ENCODE data around the gene CLCA2.

The CLCA2 gene

DNA sequence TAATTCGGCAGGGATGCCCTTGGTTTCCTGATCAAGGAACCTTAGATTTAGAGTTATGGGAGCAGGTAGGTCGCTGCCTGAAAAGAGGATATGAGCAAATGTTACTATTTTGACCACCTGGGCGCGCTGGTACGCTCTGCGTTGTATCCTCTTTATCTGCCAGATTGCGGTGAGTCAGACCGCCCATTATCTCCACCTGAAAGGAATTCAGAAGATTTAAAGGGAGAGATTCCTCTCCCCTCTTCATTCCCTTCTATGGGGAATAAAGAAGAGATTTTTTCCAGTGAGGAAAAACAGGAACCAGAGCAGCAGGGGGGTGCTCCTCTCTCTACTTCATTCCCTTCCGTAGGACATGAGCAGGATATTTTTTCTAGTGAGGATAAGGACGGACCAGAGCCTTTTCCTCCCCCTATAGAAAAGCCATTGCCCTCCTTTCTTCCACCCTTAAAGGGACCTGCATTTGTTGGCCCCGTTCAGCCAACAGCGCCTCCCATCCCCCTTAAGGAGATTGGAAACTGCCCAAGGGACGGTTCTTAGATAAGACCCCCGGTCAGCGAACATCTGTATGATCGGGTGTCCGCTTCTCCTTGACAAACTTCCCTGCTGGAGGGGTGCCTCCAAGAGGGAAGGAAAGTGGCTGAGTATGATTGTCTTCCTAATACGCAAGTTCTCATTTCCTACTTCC, 78.9 kb downstream of the CLCA2 start:
- H3K36me3 Mint-ChIP-seq, result no peaks in the 10 kb centered on the region
- H3K27ac Mint-ChIP-seq, result no peak overlapping the region
- ATAC-seq (ENCODE audit: low read depth) (peak; percentile 55), DNase-seq (ENCODE audit: low spot score in 2 of 2) (no peak)
- peaks cover 10% of the 10 kb centered on the region for H3K4me1 Mint-ChIP-seq
- peaks cover 12% of the 10 kb centered on the region for H3K27me3 Mint-ChIP-seq
- peak overlapping the region; percentile 74 for H3K4me3 Mint-ChIP-seq
- H3K9me3 Mint-ChIP-seq, result no peaks in the 10 kb centered on the region

GRCh38 chr1:86503406-86504136, 79.6 kb downstream of the CLCA2 start:
- Mint-ChIP-seq H3K4me1 (peaks cover 9% of the 10 kb centered on the region), H3K9me3 (no peaks in the 10 kb centered on the region), H3K27me3 (peaks cover 11% of the 10 kb centered on the region), H3K27ac (no peak overlapping the region), H3K4me3 (no peak overlapping the region), H3K36me3 (no peaks in the 10 kb centered on the region)
- DNase-seq (ENCODE audit: low spot score in 2 of 2) (no peak), ATAC-seq (ENCODE audit: low read depth) (no peak)

GRCh38 chr1:86504137-86504479, 80.1 kb downstream of the CLCA2 start:
- no peaks in the 10 kb centered on the region for H3K9me3 Mint-ChIP-seq
- DNase-seq (ENCODE audit: low spot score in 2 of 2), result no peak
- H3K4me3 Mint-ChIP-seq, result no peak overlapping the region
- H3K36me3 Mint-ChIP-seq, result no peaks in the 10 kb centered on the region
- H3K27ac Mint-ChIP-seq, result no peak overlapping the region
- H3K27me3 Mint-ChIP-seq, result peaks cover 13% of the 10 kb centered on the region
- peaks cover 9% of the 10 kb centered on the region for H3K4me1 Mint-ChIP-seq
- ATAC-seq (ENCODE audit: low read depth), result no peak

DNA sequence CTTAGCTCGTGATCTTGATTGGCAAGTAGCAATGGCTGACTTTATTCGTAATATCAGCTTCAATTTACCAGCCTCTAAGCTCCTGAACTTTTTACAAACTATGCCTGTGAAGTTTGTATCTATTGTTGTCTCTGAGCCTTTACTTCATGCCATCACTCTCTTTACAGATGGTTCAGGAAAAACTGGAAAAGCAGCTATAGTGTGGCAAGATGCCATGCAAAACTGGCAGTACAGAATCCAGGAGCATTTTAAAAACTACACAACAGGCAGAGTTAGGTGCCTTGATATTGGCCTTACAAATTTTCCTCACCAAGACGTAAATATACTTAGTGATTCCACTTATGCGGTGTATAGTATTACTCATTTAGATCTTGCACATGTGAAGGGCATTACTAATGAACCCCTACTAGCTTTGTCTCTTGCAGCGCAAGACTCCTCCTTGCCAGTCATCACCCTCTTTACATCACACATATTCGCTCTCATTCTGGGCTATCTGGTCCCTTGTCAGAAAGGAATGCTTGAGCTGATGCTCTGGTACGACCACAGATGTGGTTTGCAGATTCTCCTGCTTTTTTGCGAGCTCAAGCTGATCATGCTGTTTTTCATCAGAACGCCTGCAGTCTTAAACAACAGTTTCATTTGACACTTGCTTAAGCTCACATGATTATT, 81.1 kb downstream of the CLCA2 start:
- H3K9me3 Mint-ChIP-seq, result no peaks in the 10 kb centered on the region

DNA sequence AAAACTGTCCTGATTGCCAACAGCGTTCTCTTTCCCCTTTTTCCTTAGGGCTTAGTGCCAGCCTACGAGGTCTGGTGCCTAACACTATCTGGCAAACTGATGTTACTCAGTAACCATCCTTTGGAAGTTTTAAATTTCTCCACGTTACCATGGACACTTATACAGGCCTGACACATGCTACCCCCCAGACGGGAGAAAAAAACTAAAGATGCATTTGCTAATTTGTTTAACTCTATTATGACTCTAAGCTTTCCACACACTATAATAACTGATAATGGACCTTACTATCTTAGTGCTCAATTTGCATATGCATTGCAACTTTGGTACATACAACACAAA, 81.6 kb downstream of the CLCA2 start:
- no peaks in the 10 kb centered on the region for H3K36me3 Mint-ChIP-seq
- H3K4me3 Mint-ChIP-seq, result no peak overlapping the region
- DNase-seq (ENCODE audit: low spot score in 2 of 2), result no peak
- H3K27me3 Mint-ChIP-seq, result peaks cover 17% of the 10 kb centered on the region
- no peak overlapping the region for H3K27ac Mint-ChIP-seq
- no peak for ATAC-seq (ENCODE audit: low read depth)
- peaks cover 9% of the 10 kb centered on the region for H3K4me1 Mint-ChIP-seq
- no peaks in the 10 kb centered on the region for H3K9me3 Mint-ChIP-seq

More for the DNA sequence above, 81.1 kb downstream of the CLCA2 start:
- no peak overlapping the region for H3K4me3 Mint-ChIP-seq
- peaks cover 17% of the 10 kb centered on the region for H3K27me3 Mint-ChIP-seq
- DNase-seq (ENCODE audit: low spot score in 2 of 2) (no peak), ATAC-seq (ENCODE audit: low read depth) (no peak)
- H3K27ac Mint-ChIP-seq, result no peak overlapping the region
- no peaks in the 10 kb centered on the region for H3K36me3 Mint-ChIP-seq
- peaks cover 9% of the 10 kb centered on the region for H3K4me1 Mint-ChIP-seq

All from memory B cell (primary cell).